CD4-positive, alpha-beta T cell treated with Interleukin-17A for 1 hour (primary cell): ENCODE measurements around the gene OTOG.
A peak's percentile ranks its signal among the peaks of the same experiment; 100 is the strongest.

Source experiments
- DNase-seq: peaks from one replicate; pipeline ENCODE4 v3.0.0-alpha.2; 2020

The OTOG gene

GRCh38 chr11:17518366-17518765 lies 28.7 kb upstream of the OTOG start:
- no peak for DNase-seq

DNA sequence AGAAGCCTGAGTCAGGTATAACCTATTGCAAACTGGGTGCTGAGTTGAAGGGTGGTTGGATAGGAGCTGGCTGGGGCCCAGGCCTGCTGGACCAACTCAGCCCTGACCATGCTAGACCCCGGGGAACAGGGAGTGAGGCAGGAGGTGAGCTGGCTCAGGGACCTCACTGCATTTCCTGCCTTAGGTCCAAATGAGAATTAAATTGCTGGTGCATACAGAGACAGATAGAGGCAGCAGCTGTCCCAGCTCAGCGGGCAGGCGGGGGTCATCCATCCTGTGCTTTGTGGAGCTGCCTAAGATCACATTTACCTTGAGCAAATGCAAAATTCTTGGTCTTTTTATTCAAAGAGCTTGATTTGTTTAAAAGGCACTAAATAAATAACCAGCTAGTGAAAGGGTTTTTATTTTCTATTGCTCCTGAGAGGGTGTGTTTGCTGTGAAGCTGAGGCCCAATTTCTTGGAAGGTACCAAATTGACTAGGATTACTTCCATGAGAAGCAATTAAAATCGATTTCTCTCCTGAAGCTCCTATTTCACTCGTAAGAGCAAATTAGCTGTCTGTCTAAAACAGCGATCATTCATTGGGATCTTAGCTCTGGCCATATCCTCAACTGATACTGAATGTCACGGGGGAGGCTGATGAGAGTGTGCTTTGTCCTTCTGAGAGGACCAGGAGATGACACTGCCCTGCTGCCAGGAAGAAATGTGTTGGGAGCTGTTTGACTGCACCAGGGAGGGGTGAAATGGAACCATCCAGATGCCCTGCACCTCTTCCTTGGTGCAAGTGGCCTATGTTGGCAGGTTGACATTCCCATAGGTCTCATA lies 27.8 kb upstream of the OTOG start:
- DNase-seq = no peak

DNA sequence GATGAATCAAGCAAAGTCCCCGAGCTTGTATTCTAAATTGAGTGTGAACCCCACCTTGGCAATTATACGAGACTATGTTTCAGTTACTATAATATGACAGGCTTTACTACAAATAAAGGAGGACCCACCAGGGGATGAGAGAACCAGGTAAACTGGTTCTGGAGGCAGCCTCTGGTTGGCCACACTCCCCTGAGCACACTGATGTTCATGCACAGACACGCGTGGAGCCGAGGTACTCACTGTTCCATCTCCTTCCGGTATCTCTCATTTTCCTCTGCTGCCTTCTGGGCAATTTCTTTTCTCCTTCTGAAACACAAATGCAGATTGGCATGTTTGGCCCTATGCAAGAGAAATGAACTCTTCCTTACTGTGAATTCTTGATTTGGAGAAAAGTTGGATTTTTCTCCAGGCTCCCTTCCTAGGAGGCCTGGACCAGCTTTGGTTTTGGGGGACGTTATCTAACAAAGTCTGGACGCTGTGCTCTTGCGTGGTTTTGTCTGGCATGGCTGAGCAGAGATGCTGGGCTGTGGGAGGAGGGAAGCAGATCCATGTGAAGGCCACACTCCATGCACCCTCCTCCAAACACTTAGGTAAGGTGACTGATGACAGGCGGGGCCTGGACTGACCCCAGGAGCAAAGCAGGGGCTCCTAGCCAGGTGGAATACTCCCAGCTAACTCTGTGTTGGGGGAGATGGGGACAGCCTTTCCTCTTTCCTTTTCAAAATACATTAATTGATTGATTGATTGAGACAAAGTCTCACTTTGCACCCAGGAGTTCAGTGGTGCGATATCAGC lies 25.8 kb upstream of the OTOG start:
- DNase-seq = no peak

GRCh38 chr11:17522655-17523054 lies 24.4 kb upstream of the OTOG start:
- no peak for DNase-seq

GRCh38 chr11:17524221-17524620 lies 22.8 kb upstream of the OTOG start:
- DNase-seq = no peak

DNA sequence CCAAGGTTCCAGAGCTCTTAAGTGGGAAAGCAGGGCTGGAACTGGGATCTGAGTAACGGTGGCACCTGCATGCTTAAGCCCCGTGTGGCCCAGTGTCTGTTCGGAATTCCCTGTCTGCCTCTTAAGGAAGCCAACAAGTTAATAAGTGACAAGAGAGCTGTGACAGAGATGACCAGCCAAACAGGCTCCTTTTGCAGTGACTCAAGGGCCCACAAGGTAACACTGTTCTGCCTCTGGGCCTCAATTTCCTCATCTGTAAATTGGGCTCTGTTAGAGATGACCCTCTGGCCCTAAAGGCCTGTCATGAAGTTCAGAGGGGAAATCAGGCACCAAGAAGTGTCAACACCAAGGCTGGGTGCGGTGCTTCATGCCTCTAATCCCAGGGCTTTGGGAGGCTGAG lies 21.5 kb upstream of the OTOG start:
- DNase-seq = no peak

- no peak for DNase-seq
Measured at GRCh38 chr11:17526326-17526725, 20.7 kb upstream of the OTOG start.

- DNase-seq = no peak
Measured at GRCh38 chr11:17526931-17527627, 20.0 kb upstream of the OTOG start.

DNA sequence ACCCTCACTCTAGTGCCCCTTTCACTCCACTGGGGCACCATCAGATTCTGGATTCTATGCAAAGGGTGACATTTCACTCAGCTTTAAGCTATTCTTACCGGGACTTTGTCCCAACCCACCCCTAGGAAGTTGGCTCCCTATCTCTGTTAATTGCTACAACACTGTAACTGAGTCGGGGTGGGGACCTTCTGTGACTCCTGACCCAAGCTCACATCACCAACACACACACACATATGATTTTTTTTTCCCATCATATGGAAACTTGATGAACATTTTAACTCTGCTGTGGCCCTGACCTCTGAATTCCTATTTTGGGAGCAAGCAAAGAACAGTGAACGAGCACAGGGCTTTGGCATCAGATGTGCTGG lies 19.4 kb upstream of the OTOG start:
- DNase-seq = no peak

DNA sequence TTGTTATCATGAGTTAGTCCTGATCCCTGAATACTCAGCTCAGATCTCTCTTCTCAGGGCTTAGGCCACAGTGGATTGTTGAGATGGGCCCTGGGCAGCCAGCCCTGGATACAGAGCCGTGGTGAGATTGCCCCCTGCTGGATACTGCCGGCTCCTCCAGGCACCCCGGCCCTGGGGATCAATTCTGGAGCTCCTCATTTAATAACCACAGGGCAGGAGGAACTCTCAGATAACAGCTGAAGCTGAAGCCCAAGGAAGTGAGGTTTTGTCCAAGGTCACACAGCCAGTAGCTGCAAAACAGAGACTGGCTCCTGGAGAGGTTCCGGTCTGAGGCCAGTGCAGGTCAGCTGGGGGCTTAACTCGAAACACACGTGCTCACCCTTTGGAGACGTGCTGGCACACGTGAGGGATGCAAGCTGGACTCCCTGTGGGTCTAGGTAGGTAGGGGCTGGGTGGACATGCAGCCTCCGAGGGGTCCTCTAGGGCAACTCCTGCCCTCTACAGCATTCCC lies 18.8 kb upstream of the OTOG start:
- DNase-seq = peak; percentile 30

DNA sequence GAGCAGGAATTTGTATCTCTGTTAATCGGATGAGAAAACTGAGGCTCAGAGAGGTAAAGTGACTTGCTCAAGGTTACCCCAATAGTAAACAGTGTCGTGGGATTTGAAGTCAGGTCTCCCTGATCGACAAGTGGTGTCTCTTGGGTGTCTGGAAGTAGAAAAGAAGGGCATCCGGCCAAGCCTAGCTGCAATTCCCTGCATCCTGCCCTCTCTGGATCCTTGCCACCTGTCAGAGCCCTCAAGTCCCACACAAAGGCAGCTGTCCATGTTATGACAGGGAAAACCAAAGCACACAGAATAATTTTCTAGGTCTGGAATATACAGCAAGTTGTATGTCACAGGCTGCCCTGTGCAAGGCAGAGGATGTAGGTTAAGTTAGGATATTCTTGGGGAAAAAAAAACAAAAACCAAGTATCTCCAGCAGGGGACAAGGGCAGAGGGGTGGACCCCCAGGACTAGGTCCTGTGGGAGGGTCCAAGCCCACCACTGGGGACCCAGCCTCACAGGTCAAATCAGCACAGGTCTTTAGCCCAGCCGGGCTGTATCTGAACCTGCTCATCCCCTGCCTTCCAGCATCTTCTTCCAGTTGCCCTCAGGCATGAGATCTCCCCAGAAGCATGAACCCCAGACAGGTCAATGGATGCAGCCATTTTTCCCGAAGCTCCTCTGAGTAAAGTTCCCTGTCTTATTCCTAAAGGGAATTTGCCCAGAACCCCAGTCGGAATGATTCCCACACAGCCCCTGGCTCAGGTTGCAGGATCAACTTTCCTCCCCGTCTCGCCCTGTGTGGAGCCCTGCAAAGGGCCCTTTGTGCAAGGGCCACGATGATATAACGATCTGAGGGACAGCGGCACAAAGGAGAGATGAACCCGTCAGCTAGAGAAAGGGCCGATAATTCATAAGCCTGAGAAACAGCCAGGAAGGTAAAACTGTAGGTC lies 17.9 kb upstream of the OTOG start:
- no peak for DNase-seq

GRCh38 chr11:17529844-17530185 lies 17.2 kb upstream of the OTOG start:
- no peak for DNase-seq

- no peak for DNase-seq
Measured at GRCh38 chr11:17531071-17531600, 15.9 kb upstream of the OTOG start.

DNA sequence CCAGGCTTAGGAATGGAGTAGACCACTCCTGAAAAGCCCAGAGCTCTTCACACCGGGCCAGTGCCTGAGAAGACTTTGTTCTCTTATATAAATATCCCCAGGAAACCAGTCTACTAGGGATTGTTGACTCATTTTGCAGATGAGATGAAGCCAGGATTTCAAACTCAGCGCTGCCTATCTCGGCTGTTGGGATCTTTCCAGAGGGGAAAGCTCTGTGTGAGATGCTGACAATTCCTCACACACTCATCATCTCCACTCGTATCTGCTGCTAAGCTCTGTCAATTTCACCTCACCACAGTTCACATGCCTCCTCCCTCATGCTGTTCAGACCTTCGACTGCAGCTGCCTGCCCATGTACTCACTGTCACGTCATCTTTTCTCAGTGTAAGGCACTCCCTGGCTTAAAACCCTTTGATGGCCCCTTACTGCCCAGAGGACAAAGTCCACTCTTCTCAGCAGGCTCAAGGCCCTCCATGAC lies 15.4 kb upstream of the OTOG start:
- DNase-seq = no peak

GRCh38 chr11:17532784-17533183 lies 14.3 kb upstream of the OTOG start:
- no peak for DNase-seq

- DNase-seq = no peak
Measured at GRCh38 chr11:17533341-17533740, 13.7 kb upstream of the OTOG start.

DNA sequence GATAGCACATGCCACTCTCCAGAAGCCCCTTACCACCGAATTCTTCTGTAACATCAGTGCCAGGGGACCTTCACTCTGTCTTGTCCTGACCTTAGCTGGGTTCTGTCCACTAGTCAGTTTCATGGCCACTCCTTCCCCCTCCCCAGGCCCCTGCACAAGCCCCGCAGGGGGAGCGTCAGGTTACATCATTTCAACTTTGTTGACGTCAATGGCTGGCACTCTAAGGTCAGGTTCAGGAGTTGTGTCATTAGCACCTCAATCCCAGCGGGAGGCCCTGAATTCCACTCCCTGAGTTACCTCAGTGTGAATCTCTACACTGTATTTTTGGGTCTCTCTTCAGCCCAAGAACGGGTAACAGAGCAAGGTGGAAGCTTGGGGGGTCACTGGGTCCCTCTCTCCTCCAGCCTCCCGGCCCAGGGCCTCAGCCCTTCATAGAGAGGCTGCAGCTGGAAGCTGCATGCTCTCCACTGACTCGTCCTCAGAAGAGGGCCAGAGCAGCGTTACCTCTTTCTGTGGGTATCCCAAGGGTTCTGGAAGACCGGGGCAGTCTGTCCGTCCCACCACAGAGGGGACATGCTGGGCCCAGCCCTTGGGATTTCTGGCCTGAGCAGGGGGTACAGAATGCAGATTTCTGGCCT lies 13.2 kb upstream of the OTOG start:
- DNase-seq = no peak

GRCh38 chr11:17535488-17535887 lies 11.6 kb upstream of the OTOG start:
- no peak for DNase-seq

DNA sequence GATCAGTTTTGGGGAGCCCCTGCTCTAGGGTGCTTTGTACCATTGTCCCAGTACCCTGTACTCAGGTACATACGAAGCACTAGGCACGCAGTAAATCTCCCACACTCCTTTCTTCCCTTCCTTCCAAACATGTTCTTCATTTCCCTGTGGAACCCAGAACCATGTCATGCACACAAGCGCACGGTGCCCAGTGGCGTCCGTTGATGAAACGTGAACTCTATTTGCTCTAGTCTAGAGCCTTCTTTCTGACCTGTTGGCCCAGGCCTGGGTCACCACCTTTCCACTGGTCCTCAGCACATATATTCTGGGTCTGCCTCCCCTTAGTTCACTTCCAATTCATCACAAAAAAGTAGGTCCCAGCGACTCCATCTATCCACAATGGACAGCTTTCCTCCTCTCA lies 9.8 kb upstream of the OTOG start:
- no peak for DNase-seq

DNA sequence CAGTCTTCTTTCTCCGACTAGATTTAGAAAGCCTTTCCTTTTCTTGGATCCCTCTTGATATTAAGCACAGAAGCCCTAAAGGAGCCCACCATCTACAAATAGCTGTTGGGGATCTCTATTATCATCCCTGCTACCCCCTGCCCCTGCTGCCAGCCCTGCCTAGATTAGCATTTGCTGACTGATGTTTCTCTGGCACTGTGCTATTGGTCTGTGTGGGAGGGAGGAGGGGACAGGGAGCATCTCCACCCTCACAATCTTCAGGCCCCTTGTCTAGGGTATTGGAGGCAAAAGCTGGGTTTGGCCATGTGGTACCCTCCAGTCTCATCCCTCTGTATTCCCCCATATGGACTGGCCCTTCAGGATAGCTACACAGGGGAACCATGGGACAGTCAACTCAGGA lies 9.0 kb upstream of the OTOG start:
- DNase-seq = no peak

DNA sequence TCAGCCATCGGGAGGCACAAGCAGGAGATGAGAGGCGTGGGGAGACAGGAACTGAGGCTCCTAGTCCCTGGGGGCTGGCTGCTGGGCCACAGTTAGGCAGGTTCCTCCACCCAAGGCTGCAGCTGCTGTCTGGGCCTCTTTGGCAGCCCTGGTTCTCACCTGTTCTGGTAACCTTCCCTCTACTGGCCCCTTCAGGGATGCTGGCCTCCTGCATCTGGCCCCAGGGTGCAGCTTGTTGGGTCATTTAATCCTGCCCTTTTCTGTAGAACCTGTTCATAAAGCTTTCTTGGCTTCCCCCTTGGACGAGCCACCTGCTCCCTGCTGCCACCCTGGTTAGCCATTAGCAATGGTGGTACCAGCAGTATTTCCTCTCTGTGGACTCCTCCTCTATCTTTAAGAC lies 8.3 kb upstream of the OTOG start:
- DNase-seq = no peak

- DNase-seq = no peak
Measured at GRCh38 chr11:17540807-17541206, 6.3 kb upstream of the OTOG start.
